ENCODE measurements around the gene SLC1A3.
"Not testable (repeated sequence)": the region's sequence is repeated elsewhere in the genome, so short reads cannot be mapped to it uniquely, and the experiment has no call there.

SLC1A3 gene

GRCh38 chr5:36584009-36584875 lies 22.2 kb upstream of the SLC1A3 start:
- no peaks in the 10 kb centered on the region for H3K36me3 ChIP-seq (ENCODE audit: control insufficient read depth, insufficient read depth, low read length)
- no peak for DNase-seq (ENCODE audit: extremely low read depth, insufficient read length)
- no peaks in the 10 kb centered on the region for H3K27me3 ChIP-seq (replicated peaks; ENCODE audit: control insufficient read depth, insufficient read depth, low read length)
- no peak for TF ChIP-seq CTCF (IDR thresholded peaks at IDR 0.05; ENCODE audit: insufficient read depth, low read length, poor library complexity, severe bottlenecking)
- H3K4me3 ChIP-seq (replicated peaks; ENCODE audit: low read depth, low read length): no peak overlapping the region

GRCh38 chr5:36585701-36586100 lies 20.7 kb upstream of the SLC1A3 start:
- no peaks in the 10 kb centered on the region for H3K36me3 ChIP-seq (ENCODE audit: control insufficient read depth, insufficient read depth, low read length)
- TF ChIP-seq CTCF (IDR thresholded peaks at IDR 0.05; ENCODE audit: insufficient read depth, low read length, poor library complexity, severe bottlenecking): no peak
- DNase-seq (ENCODE audit: extremely low read depth, insufficient read length): no peak
- no peaks in the 10 kb centered on the region for H3K27me3 ChIP-seq (replicated peaks; ENCODE audit: control insufficient read depth, insufficient read depth, low read length)
- H3K4me3 ChIP-seq (replicated peaks; ENCODE audit: low read depth, low read length): no peak overlapping the region

GRCh38 chr5:36587354-36587753 lies 19.1 kb upstream of the SLC1A3 start:
- no peak for TF ChIP-seq CTCF (IDR thresholded peaks at IDR 0.05; ENCODE audit: insufficient read depth, low read length, poor library complexity, severe bottlenecking)
- Histone ChIP-seq H3K36me3 (ENCODE audit: control insufficient read depth, insufficient read depth, low read length) (no peaks in the 10 kb centered on the region), H3K4me3 (replicated peaks; ENCODE audit: low read depth, low read length) (no peak overlapping the region), H3K27me3 (replicated peaks; ENCODE audit: control insufficient read depth, insufficient read depth, low read length) (no peaks in the 10 kb centered on the region)
- DNase-seq (ENCODE audit: extremely low read depth, insufficient read length): no peak

- H3K36me3 ChIP-seq (ENCODE audit: control insufficient read depth, insufficient read depth, low read length): not testable (repeated sequence)
Measured at GRCh38 chr5:36589735-36590134, 16.7 kb upstream of the SLC1A3 start.

GRCh38 chr5:36590513-36591286 lies 15.7 kb upstream of the SLC1A3 start:
- Histone ChIP-seq H3K4me3 (replicated peaks; ENCODE audit: low read depth, low read length) (no peak overlapping the region), H3K27me3 (replicated peaks; ENCODE audit: control insufficient read depth, insufficient read depth, low read length) (no peaks in the 10 kb centered on the region), H3K36me3 (ENCODE audit: control insufficient read depth, insufficient read depth, low read length) (no peaks in the 10 kb centered on the region)
- no peak for DNase-seq (ENCODE audit: extremely low read depth, insufficient read length)
- no peak for TF ChIP-seq CTCF (IDR thresholded peaks at IDR 0.05; ENCODE audit: insufficient read depth, low read length, poor library complexity, severe bottlenecking)

More at GRCh38 chr5:36589735-36590134, 16.7 kb upstream of the SLC1A3 start:
- H3K4me3 ChIP-seq (replicated peaks; ENCODE audit: low read depth, low read length); H3K27me3 ChIP-seq (replicated peaks; ENCODE audit: control insufficient read depth, insufficient read depth, low read length); DNase-seq (ENCODE audit: extremely low read depth, insufficient read length): not testable (repeated sequence)

GRCh38 chr5:36593867-36594266 lies 12.5 kb upstream of the SLC1A3 start:
- TF ChIP-seq CTCF (IDR thresholded peaks at IDR 0.05; ENCODE audit: insufficient read depth, low read length, poor library complexity, severe bottlenecking): no peak
- Histone ChIP-seq H3K36me3 (ENCODE audit: control insufficient read depth, insufficient read depth, low read length) (no peaks in the 10 kb centered on the region), H3K27me3 (replicated peaks; ENCODE audit: control insufficient read depth, insufficient read depth, low read length) (no peaks in the 10 kb centered on the region), H3K4me3 (replicated peaks; ENCODE audit: low read depth, low read length) (no peak overlapping the region)
- DNase-seq (ENCODE audit: extremely low read depth, insufficient read length): no peak

Data from GM06990 (cell line).